SK-N-SH (cell line): ENCODE measurements around the gene BCL6B. TPM values are rescaled to one million over a fixed set of nuclear protein-coding genes. Genes with fewer than 3 reads are reported as not detected.
A peak's percentile ranks its signal among the peaks of the same experiment; 100 is the strongest.

ENCODE experiments used
- CTCF ChIA-PET: fragments of 300-600, 350-600 bp; formaldehyde crosslinking; extraction: SDS; loops from one replicate; lab custom pipeline; 2021; lab: Yijun Ruan, JAX
- POLR2A ChIA-PET: fragments of 350-600 bp; sonication (Branson Sonifier 250); formaldehyde crosslinking; extraction: SDS; loops from one replicate; lab custom pipeline; 2020; ENCODE audit warnings: antibody characterized with exemption, inconsistent platforms; lab: Yijun Ruan, JAX
- DNase-seq: peaks from one replicate; pipeline ENCODE4 v3.0.0; 2012
- H2AFZ ChIP-seq: fragments of 200-600 bp; sonication (generic); 2 replicates; pipeline ENCODE4 v1.8.1; 2016; ENCODE audit warnings: antibody characterized with exemption, mild to moderate bottlenecking, low read depth
- H3F3A ChIP-seq: fragments of 200-600 bp; sonication (generic); replicated peaks from 2 replicates; pipeline ENCODE3; 2016; ENCODE audit warnings: antibody characterized with exemption, mild to moderate bottlenecking; ENCODE audit not compliant: insufficient read depth
- H3K27ac ChIP-seq, 2 experiments: fragments of 200-500 bp in 1 of 2; fragments of 200-600 bp in 1 of 2; sonication (Bioruptor generic) in 1 of 2; sonication (generic), shearing (Covaris generic) in 1 of 2; 2 replicates each; pipeline versions ENCODE4 v1.5.1 to v1.6.1; 2014 to 2016; ENCODE audit warnings: low read depth in 2 of 2, inconsistent platforms in 1 of 2, low read length in 1 of 2, mild to moderate bottlenecking in 1 of 2, mixed read lengths in 1 of 2
- H3K27me3 ChIP-seq: fragments of 200-600 bp; sonication (generic), shearing (Covaris generic); 2 replicates; pipeline ENCODE4 v1.6.1; 2016; ENCODE audit warnings: mixed run types; ENCODE audit not compliant: insufficient read depth
- H3K36me3 ChIP-seq, 2 experiments: fragments of 200-500 bp in 1 of 2; fragments of 200-600 bp in 1 of 2; sonication (Bioruptor generic) in 1 of 2; sonication (generic) in 1 of 2; replicated peaks in 1 of 2; 2 replicates each; pipeline versions ENCODE3 to v1.5.1; 2014 to 2016; ENCODE audit warnings: low read length in 1 of 2, mild to moderate bottlenecking in 1 of 2; ENCODE audit not compliant: insufficient read depth in 2 of 2, control insufficient read depth in 1 of 2
- H3K4me1 ChIP-seq, 2 experiments: fragments of 200-500 bp in 1 of 2; fragments of 200-600 bp in 1 of 2; sonication (Bioruptor generic) in 1 of 2; sonication (generic), shearing (Covaris generic) in 1 of 2; 2 replicates each; pipeline versions ENCODE4 v1.5.1 to v1.6.1; 2014 to 2016; ENCODE audit warnings: low read depth in 1 of 2, low read length in 1 of 2, mixed run types in 1 of 2; ENCODE audit not compliant: insufficient read depth in 2 of 2, control insufficient read depth in 1 of 2
- H3K4me2 ChIP-seq: fragments of 200-600 bp; sonication (generic), shearing (Covaris generic); 2 replicates; pipeline ENCODE4 v1.6.1; 2017; ENCODE audit warnings: mixed run types
- H3K4me3 ChIP-seq, 2 experiments: fragments of 200-500 bp in 1 of 2; fragments of 200-600 bp in 1 of 2; sonication (Bioruptor generic) in 1 of 2; sonication (generic), shearing (Covaris generic) in 1 of 2; 2 replicates each; pipeline versions ENCODE4 v1.5.1 to v1.8.1; 2014 to 2016; ENCODE audit warnings: low read depth in 2 of 2, inconsistent platforms in 1 of 2, low read length in 1 of 2, mild to moderate bottlenecking in 1 of 2, mixed read lengths in 1 of 2, moderate library complexity in 1 of 2
- H3K79me2 ChIP-seq: fragments of 200-600 bp; sonication (generic); 2 replicates; pipeline ENCODE4 v1.8.1; 2017; ENCODE audit warnings: mild to moderate bottlenecking; ENCODE audit not compliant: insufficient read depth
- H3K9ac ChIP-seq: fragments of 200-600 bp; sonication (generic); 2 replicates; pipeline ENCODE4 v1.6.1; 2017; ENCODE audit warnings: mixed run types
- H3K9me2 ChIP-seq: fragments of 200-600 bp; sonication (generic); 2 replicates; pipeline ENCODE4 v1.6.1; 2017; ENCODE audit warnings: mixed run types
- H3K9me3 ChIP-seq: fragments of 200-600 bp; sonication (generic); 2 replicates; pipeline ENCODE4 v1.6.1; 2017; ENCODE audit warnings: mixed run types, mild to moderate bottlenecking, moderate library complexity
- H4K20me1 ChIP-seq: fragments of 200-600 bp; sonication (generic); 2 replicates; pipeline ENCODE4 v1.6.1; 2017; ENCODE audit warnings: mild to moderate bottlenecking, mixed run types; ENCODE audit not compliant: insufficient read depth
- CHD2 ChIP-seq: fragments of 150-350 bp; IDR thresholded peaks from 2 replicates; pipeline ENCODE4 v1.6.1; 2018; ENCODE audit warnings: low read length; ENCODE audit not compliant: partially characterized antibody
- EP300 ChIP-seq, 2 experiments: IDR thresholded peaks; 2 replicates each; pipeline versions ENCODE4 v1.4.0 to v1.6.1; 2012; ENCODE audit warnings: borderline replicate concordance in 1 of 2, low read depth in 1 of 2, low read length in 1 of 2
- FOSL2 ChIP-seq: IDR thresholded peaks from 2 replicates; pipeline ENCODE4 v1.4.0; 2012; ENCODE audit warnings: low read depth, mild to moderate bottlenecking, moderate library complexity, borderline replicate concordance
- FOXM1 ChIP-seq: IDR thresholded peaks from 2 replicates; pipeline ENCODE4 v1.4.0; 2012; ENCODE audit warnings: low read depth, mild to moderate bottlenecking
- GABPA ChIP-seq: IDR thresholded peaks from 2 replicates; pipeline ENCODE4 v1.4.0; 2012; ENCODE audit warnings: low read depth, mild to moderate bottlenecking
- MXI1 ChIP-seq: IDR thresholded peaks from 2 replicates; pipeline ENCODE4 v1.6.1; 2012; ENCODE audit warnings: mild to moderate bottlenecking, low read depth, low read length, improper control_type of control experiment
- RAD21 ChIP-seq: IDR thresholded peaks from 2 replicates; pipeline ENCODE4 v1.6.1; 2012; ENCODE audit warnings: mild to moderate bottlenecking, low read length
- RFX5 ChIP-seq: IDR thresholded peaks from 2 replicates; pipeline ENCODE4 v1.6.1; 2012; ENCODE audit warnings: mild to moderate bottlenecking, improper control_type of control experiment, low read length
- RXRA ChIP-seq: IDR thresholded peaks from 2 replicates; pipeline ENCODE4 v1.4.0; 2012; ENCODE audit warnings: low read depth, mild to moderate bottlenecking, borderline replicate concordance
- SMC3 ChIP-seq: IDR thresholded peaks from 2 replicates; pipeline ENCODE4 v1.6.1; 2012; ENCODE audit warnings: low read depth, low read length, improper control_type of control experiment
- TAF1 ChIP-seq: IDR thresholded peaks from 2 replicates; pipeline ENCODE4 v1.6.1; 2012; ENCODE audit warnings: low read depth, mild to moderate bottlenecking, low read length, moderate library complexity, borderline replicate concordance
- TEAD4 ChIP-seq: IDR thresholded peaks from 2 replicates; pipeline ENCODE4 v1.4.0; 2012; ENCODE audit warnings: mild to moderate bottlenecking, borderline replicate concordance; ENCODE audit not compliant: insufficient read depth
- YY1 ChIP-seq: IDR thresholded peaks from 2 replicates; pipeline ENCODE4 v1.4.0; 2012; ENCODE audit warnings: low read depth, mild to moderate bottlenecking
- WGBS: methylation state at CpG from one replicate; pipeline ENCODE4 v1.1.6; 2017; ENCODE audit warnings: low lambda C conversion rate; 5-methylcytosine and 5-hydroxymethylcytosine counted together
- polyA plus RNA-seq, 3 experiments: library from polyadenylated mRNA; depleted of rRNA; stranded (reverse); fragments of >200 nt; gene quantifications; 2 replicates each; pipeline ENCODE4 v1.2.3, GENCODE V29; 2012
- TF ChIP-seq, protein P1 (sequence below): fragments of 150-350 bp; IDR thresholded peaks from 2 replicates; pipeline ENCODE4 v1.6.1; 2017; ENCODE audit warnings: antibody characterized with exemption, low read length, low read depth, borderline replicate concordance
- TF ChIP-seq, protein P2 (sequence below): fragments of 150-350 bp; IDR thresholded peaks from 2 replicates; pipeline ENCODE4 v1.6.1; 2016; ENCODE audit warnings: mild to moderate bottlenecking, low read depth, low read length
- TF ChIP-seq, protein P3 (sequence below): IDR thresholded peaks from 2 replicates; pipeline ENCODE4 v1.4.0; 2012; ENCODE audit warnings: low read depth, borderline replicate concordance
- TF ChIP-seq, protein P4 (sequence below): IDR thresholded peaks from 2 replicates; pipeline ENCODE4 v1.4.0; 2012; ENCODE audit warnings: low read depth

BCL6B gene
- polyA plus RNA-seq, 1 of the 3 experiments (the other 2 are of a cell fraction), result 0.02 TPM

DNA sequence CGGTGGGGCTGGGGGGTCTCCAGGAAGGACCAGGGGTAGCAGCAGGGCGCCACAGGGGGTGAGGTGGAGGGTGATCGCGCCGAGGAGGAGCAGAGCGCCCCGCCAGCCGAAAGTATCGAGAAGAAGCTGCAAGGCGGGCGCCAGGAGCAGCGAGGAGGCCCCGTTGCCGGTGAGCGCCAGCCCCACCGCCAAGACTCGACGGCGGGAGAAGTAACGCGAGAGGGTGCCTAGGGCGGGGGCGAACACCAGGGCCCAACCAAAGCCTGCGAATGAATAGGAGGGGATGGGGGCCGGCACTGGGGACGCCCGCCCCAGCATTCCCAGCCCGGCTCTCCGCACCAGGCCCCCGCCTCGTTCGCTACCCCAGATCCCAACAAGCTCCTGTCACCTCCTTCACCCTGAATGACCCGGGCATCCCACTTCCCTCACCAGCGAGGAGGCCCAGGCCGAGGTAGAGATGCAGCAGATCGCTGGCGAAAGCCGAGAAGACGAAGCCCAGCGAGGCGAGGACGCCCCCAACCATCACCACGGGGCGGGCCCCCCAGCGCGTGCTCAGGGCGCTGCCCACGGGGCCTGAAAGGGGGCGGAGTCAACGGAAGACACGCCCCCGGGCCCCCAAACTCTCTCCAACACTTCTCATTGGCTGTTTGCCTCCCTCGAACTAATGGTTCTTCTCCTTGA lies 19.8 kb downstream of the BCL6B start:
- H3F3A ChIP-seq, result peaks cover 6% of the 10 kb centered on the region
- no peaks in the 10 kb centered on the region for H3K9me3 ChIP-seq
- ChIA-PET POLR2A (no interaction called here), CTCF (interaction anchor here (1.1 to 20.1 kb wide), 5 partner anchors 9 to 254 kb away, joined by 3 to 502 read pairs (median 7); partner anchors contain the start of gene ASGR1)
- WGBS, result 44% methylated on average over 42 of the region's 53 CpGs
- DNase-seq, result peak; percentile 60
- no peaks in the 10 kb centered on the region for H3K79me2 ChIP-seq
- peak overlapping the region; percentile 63; the same call in 1 of the 2 replicates for H2AFZ ChIP-seq
- peaks cover 0 to 22% of the 10 kb centered on the region in 2 experiments; a peak in 1 of 4 replicates for H3K4me1 ChIP-seq
- H3K4me2 ChIP-seq, result peak overlapping the region; percentile 78
- no peaks in the 10 kb centered on the region for H3K9me2 ChIP-seq
- H3K9ac ChIP-seq, result no peak overlapping the region
- H4K20me1 ChIP-seq, result no peaks in the 10 kb centered on the region
- H3K27me3 ChIP-seq, result peaks cover 25% of the 10 kb centered on the region; the same call in 1 of the 2 replicates
- H3K27ac ChIP-seq, result no peak overlapping the region
- no peaks in the 10 kb centered on the region for H3K36me3 ChIP-seq
- peak overlapping the region in 1 of 2 experiments; percentile 40; a peak in 2 of 4 replicates for H3K4me3 ChIP-seq
- TF ChIP-seq MXI1 (no peak), RXRA (no peak), FOSL2 (no peak), YY1 (no peak), EP300 (IDR thresholded peaks at IDR 0.05; ENCODE audit: borderline replicate concordance in 1 of 2, low read depth in 1 of 2, low read length in 1 of 2) (no peak), RAD21 (no peak), TAF1 (no peak), RFX5 (no peak), SMC3 (no peak), TEAD4 (no peak), GABPA (no peak), FOXM1 (no peak), CHD2 (no peak)
- TF ChIP-seq, protein P1, sequence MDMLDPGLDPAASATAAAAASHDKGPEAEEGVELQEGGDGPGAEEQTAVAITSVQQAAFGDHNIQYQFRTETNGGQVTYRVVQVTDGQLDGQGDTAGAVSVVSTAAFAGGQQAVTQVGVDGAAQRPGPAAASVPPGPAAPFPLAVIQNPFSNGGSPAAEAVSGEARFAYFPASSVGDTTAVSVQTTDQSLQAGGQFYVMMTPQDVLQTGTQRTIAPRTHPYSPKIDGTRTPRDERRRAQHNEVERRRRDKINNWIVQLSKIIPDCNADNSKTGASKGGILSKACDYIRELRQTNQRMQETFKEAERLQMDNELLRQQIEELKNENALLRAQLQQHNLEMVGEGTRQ, result no peak
- TF ChIP-seq, protein P2, sequence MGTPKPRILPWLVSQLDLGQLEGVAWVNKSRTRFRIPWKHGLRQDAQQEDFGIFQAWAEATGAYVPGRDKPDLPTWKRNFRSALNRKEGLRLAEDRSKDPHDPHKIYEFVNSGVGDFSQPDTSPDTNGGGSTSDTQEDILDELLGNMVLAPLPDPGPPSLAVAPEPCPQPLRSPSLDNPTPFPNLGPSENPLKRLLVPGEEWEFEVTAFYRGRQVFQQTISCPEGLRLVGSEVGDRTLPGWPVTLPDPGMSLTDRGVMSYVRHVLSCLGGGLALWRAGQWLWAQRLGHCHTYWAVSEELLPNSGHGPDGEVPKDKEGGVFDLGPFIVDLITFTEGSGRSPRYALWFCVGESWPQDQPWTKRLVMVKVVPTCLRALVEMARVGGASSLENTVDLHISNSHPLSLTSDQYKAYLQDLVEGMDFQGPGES, result no peak
- TF ChIP-seq, protein P3, sequence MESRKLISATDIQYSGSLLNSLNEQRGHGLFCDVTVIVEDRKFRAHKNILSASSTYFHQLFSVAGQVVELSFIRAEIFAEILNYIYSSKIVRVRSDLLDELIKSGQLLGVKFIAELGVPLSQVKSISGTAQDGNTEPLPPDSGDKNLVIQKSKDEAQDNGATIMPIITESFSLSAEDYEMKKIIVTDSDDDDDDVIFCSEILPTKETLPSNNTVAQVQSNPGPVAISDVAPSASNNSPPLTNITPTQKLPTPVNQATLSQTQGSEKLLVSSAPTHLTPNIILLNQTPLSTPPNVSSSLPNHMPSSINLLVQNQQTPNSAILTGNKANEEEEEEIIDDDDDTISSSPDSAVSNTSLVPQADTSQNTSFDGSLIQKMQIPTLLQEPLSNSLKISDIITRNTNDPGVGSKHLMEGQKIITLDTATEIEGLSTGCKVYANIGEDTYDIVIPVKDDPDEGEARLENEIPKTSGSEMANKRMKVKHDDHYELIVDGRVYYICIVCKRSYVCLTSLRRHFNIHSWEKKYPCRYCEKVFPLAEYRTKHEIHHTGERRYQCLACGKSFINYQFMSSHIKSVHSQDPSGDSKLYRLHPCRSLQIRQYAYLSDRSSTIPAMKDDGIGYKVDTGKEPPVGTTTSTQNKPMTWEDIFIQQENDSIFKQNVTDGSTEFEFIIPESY, result no peak
- TF ChIP-seq, protein P4, sequence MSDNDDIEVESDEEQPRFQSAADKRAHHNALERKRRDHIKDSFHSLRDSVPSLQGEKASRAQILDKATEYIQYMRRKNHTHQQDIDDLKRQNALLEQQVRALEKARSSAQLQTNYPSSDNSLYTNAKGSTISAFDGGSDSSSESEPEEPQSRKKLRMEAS, result no peak
